ENCODE data around the gene CDIP1. TPM values are rescaled to one million over a fixed set of nuclear protein-coding genes. Genes with fewer than 3 reads are reported as not detected.

The CDIP1 gene
- total and polyA plus RNA-seq, 4 donors = 4.4 to 18.6 (median 12.0) TPM

GRCh38 chr16:4511441-4512082 lies 27.0 kb downstream of the CDIP1 start (continued):
- TF ChIP-seq ATF3 (IDR thresholded peaks at IDR 0.05) (no peak), FOXA2 (IDR thresholded peaks at IDR 0.05) (no peak), HNF4G (IDR thresholded peaks at IDR 0.05) (no peak)

GRCh38 chr16:4510747-4511426 lies 27.7 kb downstream of the CDIP1 start:
- H3K36me3 ChIP-seq (ENCODE audit: control insufficient read depth in 4 of 4, insufficient read depth in 3 of 4, low read depth in 1 of 4, low read length in 3 of 4) = peaks cover 22 to 47% (median 30%) of the 10 kb centered on the region in 4 donors
- H3K27me3 ChIP-seq (ENCODE audit: control insufficient read depth in 4 of 4, insufficient read depth in 4 of 4, low read length in 3 of 4) = no peaks in the 10 kb centered on the region
- TF ChIP-seq FOXA1 (IDR thresholded peaks at IDR 0.05) (no peak), JUND (IDR thresholded peaks at IDR 0.05) (no peak), CTCF (IDR thresholded peaks at IDR 0.05; ENCODE audit: low read depth, low read length, missing input control) (no peak), REST (IDR thresholded peaks at IDR 0.05) (no peak)
- peaks cover 0 to 14% (median 6%) of the 10 kb centered on the region in 4 donors for H3K4me1 ChIP-seq (ENCODE audit: control insufficient read depth in 4 of 4, insufficient read depth in 4 of 4, low read length in 3 of 4)
- 77% methylated on average over 14 of the region's 14 CpGs for WGBS
- no peaks in the 10 kb centered on the region for H3K9me3 ChIP-seq (ENCODE audit: control insufficient read depth in 4 of 4, low read length in 3 of 4)
- H3K27ac ChIP-seq (ENCODE audit: low read depth in 1 of 2, low read length in 2 of 2) = no peak overlapping the region
- no peak overlapping the region for H3K4me3 ChIP-seq (ENCODE audit: low read depth in 1 of 3, low read length in 3 of 3)
- no peak overlapping the region for H3K9ac ChIP-seq (ENCODE audit: low read depth in 1 of 2, low read length in 2 of 2)
- DNase-seq (ENCODE audit: low spot score) = no peak

- no peak overlapping the region for H3K9ac ChIP-seq (ENCODE audit: low read depth in 1 of 2, low read length in 2 of 2)
- no peak for DNase-seq (ENCODE audit: low spot score)
- H3K9me3 ChIP-seq (ENCODE audit: control insufficient read depth in 4 of 4, low read length in 3 of 4) = no peaks in the 10 kb centered on the region
- no peak overlapping the region for H3K4me3 ChIP-seq (ENCODE audit: low read depth in 1 of 3, low read length in 3 of 3)
- H3K27me3 ChIP-seq (ENCODE audit: control insufficient read depth in 4 of 4, insufficient read depth in 4 of 4, low read length in 3 of 4) = no peaks in the 10 kb centered on the region
- TF ChIP-seq FOXA1 (IDR thresholded peaks at IDR 0.05) = no peak
- WGBS = 75% methylated on average over 5 of the region's 5 CpGs
- H3K36me3 ChIP-seq (ENCODE audit: control insufficient read depth in 4 of 4, insufficient read depth in 3 of 4, low read depth in 1 of 4, low read length in 3 of 4) = peaks cover 22 to 47% (median 30%) of the 10 kb centered on the region in 4 donors
- H3K27ac ChIP-seq (ENCODE audit: low read depth in 1 of 2, low read length in 2 of 2) = no peak overlapping the region
- peaks cover 0 to 14% (median 7%) of the 10 kb centered on the region in 4 donors for H3K4me1 ChIP-seq (ENCODE audit: control insufficient read depth in 4 of 4, insufficient read depth in 4 of 4, low read length in 3 of 4)
Measured at GRCh38 chr16:4510131-4510530, 28.4 kb downstream of the CDIP1 start.

GRCh38 chr16:4509420-4509819 lies 29.2 kb downstream of the CDIP1 start:
- WGBS = 91% methylated on average over 8 of the region's 8 CpGs
- H3K9me3 ChIP-seq (ENCODE audit: control insufficient read depth in 4 of 4, low read length in 3 of 4) = no peaks in the 10 kb centered on the region
- TF ChIP-seq FOXA2 (IDR thresholded peaks at IDR 0.05) = no peak
- no peak for TF ChIP-seq GABPA (IDR thresholded peaks at IDR 0.05 in 1 of 2, conservative IDR thresholded peaks at IDR 0.05 in 1 of 2)
- no peak for TF ChIP-seq JUND (IDR thresholded peaks at IDR 0.05)
- no peak for TF ChIP-seq EGR1 (IDR thresholded peaks at IDR 0.05; ENCODE audit: low read depth in 2 of 2)
- TF ChIP-seq ATF3 (IDR thresholded peaks at IDR 0.05) = no peak
- TF ChIP-seq CTCF (IDR thresholded peaks at IDR 0.05; ENCODE audit: low read depth, low read length, missing input control) = no peak
- TF ChIP-seq SP1 (IDR thresholded peaks at IDR 0.05) = no peak
- no peak for TF ChIP-seq HNF4G (IDR thresholded peaks at IDR 0.05)
- DNase-seq (ENCODE audit: low spot score) = no peak
- no peak overlapping the region for H3K27ac ChIP-seq (ENCODE audit: low read depth in 1 of 2, low read length in 2 of 2)
- H3K27me3 ChIP-seq (ENCODE audit: control insufficient read depth in 4 of 4, insufficient read depth in 4 of 4, low read length in 3 of 4) = no peaks in the 10 kb centered on the region
- peaks cover 0 to 10% (median 3%) of the 10 kb centered on the region in 4 donors for H3K4me1 ChIP-seq (ENCODE audit: control insufficient read depth in 4 of 4, insufficient read depth in 4 of 4, low read length in 3 of 4)
- peaks cover 22 to 47% (median 30%) of the 10 kb centered on the region in 4 donors for H3K36me3 ChIP-seq (ENCODE audit: control insufficient read depth in 4 of 4, insufficient read depth in 3 of 4, low read depth in 1 of 4, low read length in 3 of 4)
- H3K9ac ChIP-seq (ENCODE audit: low read depth in 1 of 2, low read length in 2 of 2) = no peak overlapping the region
- no peak overlapping the region for H3K4me3 ChIP-seq (ENCODE audit: low read depth in 1 of 3, low read length in 3 of 3)
